ENCODE results near the gene RBM19. TPM values are rescaled to one million over a fixed set of nuclear protein-coding genes. Genes with fewer than 3 reads are reported as not detected.

RBM19 gene
- total and polyA plus RNA-seq, 4 donors: 7.9 to 18.7 (median 9.0) TPM

GRCh38 chr12:113793250-113793649 is 172.9 kb downstream of the RBM19 start:
- H3K9me3 ChIP-seq (ENCODE audit: control insufficient read depth in 4 of 4, low read length in 3 of 4): no peaks in the 10 kb centered on the region
- H3K9ac ChIP-seq (ENCODE audit: low read depth in 1 of 2, low read length in 2 of 2): no peak overlapping the region
- TF ChIP-seq MAX (IDR thresholded peaks at IDR 0.05) (no peak), YY1 (IDR thresholded peaks at IDR 0.05) (no peak)
- H3K27me3 ChIP-seq (ENCODE audit: control insufficient read depth in 4 of 4, insufficient read depth in 4 of 4, low read length in 3 of 4): no peaks in the 10 kb centered on the region
- no peaks in the 10 kb centered on the region for H3K36me3 ChIP-seq (ENCODE audit: control insufficient read depth in 4 of 4, insufficient read depth in 3 of 4, low read depth in 1 of 4, low read length in 3 of 4)
- 84% methylated on average over 9 of the region's 9 CpGs for WGBS
- H3K27ac ChIP-seq (ENCODE audit: low read depth in 1 of 2, low read length in 2 of 2): no peak overlapping the region
- DNase-seq (ENCODE audit: low spot score): no peak
- no peak overlapping the region for H3K4me3 ChIP-seq (ENCODE audit: low read depth in 1 of 3, low read length in 3 of 3)
- H3K4me1 ChIP-seq (ENCODE audit: control insufficient read depth in 4 of 4, insufficient read depth in 4 of 4, low read length in 3 of 4): no peaks in the 10 kb centered on the region

DNA sequence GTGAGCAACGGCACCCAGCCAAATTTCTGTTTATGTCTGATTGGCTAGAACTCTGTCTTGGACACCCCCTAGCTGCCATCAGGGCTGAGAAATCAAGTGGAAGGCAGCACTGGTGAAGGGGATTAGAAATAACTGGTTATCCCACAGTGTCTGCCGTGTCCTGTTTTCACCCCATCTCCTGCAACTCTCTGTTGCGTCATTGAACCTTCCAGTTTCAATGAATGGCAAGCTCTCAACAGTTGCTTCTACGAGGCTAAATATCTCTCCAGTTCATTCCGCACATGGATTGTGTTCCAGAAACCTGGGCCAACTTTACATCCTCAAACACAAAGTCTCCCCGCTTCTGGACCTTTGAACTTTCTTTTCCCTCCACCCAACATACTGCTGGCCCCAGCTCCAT is 173.7 kb downstream of the RBM19 start:
- Histone ChIP-seq H3K4me3 (ENCODE audit: low read depth in 1 of 3, low read length in 3 of 3) (no peak overlapping the region), H3K4me1 (ENCODE audit: control insufficient read depth in 4 of 4, insufficient read depth in 4 of 4, low read length in 3 of 4) (no peaks in the 10 kb centered on the region), H3K9ac (ENCODE audit: low read depth in 1 of 2, low read length in 2 of 2) (no peak overlapping the region), H3K36me3 (ENCODE audit: control insufficient read depth in 4 of 4, insufficient read depth in 3 of 4, low read depth in 1 of 4, low read length in 3 of 4) (no peaks in the 10 kb centered on the region), H3K27ac (ENCODE audit: low read depth in 1 of 2, low read length in 2 of 2) (no peak overlapping the region), H3K9me3 (ENCODE audit: control insufficient read depth in 4 of 4, low read length in 3 of 4) (no peaks in the 10 kb centered on the region), H3K27me3 (ENCODE audit: control insufficient read depth in 4 of 4, insufficient read depth in 4 of 4, low read length in 3 of 4) (no peaks in the 10 kb centered on the region)
- no peak for DNase-seq (ENCODE audit: low spot score)
- TF ChIP-seq CTCF (IDR thresholded peaks at IDR 0.05; ENCODE audit: low read depth, low read length, missing input control) (no peak), YY1 (IDR thresholded peaks at IDR 0.05) (no peak), FOXA2 (IDR thresholded peaks at IDR 0.05) (no peak), JUND (IDR thresholded peaks at IDR 0.05) (no peak), ZBTB33 (IDR thresholded peaks at IDR 0.05) (no peak), FOXA1 (IDR thresholded peaks at IDR 0.05) (no peak), GABPA (IDR thresholded peaks at IDR 0.05 in 1 of 2, conservative IDR thresholded peaks at IDR 0.05 in 1 of 2) (no peak), RAD21 (IDR thresholded peaks at IDR 0.05) (no peak), ATF3 (IDR thresholded peaks at IDR 0.05) (no peak), EGR1 (IDR thresholded peaks at IDR 0.05; ENCODE audit: low read depth in 2 of 2) (no peak), SP1 (IDR thresholded peaks at IDR 0.05) (no peak), HNF4A (conservative IDR thresholded peaks at IDR 0.05) (no peak)
- TF ChIP-seq, protein P1, sequence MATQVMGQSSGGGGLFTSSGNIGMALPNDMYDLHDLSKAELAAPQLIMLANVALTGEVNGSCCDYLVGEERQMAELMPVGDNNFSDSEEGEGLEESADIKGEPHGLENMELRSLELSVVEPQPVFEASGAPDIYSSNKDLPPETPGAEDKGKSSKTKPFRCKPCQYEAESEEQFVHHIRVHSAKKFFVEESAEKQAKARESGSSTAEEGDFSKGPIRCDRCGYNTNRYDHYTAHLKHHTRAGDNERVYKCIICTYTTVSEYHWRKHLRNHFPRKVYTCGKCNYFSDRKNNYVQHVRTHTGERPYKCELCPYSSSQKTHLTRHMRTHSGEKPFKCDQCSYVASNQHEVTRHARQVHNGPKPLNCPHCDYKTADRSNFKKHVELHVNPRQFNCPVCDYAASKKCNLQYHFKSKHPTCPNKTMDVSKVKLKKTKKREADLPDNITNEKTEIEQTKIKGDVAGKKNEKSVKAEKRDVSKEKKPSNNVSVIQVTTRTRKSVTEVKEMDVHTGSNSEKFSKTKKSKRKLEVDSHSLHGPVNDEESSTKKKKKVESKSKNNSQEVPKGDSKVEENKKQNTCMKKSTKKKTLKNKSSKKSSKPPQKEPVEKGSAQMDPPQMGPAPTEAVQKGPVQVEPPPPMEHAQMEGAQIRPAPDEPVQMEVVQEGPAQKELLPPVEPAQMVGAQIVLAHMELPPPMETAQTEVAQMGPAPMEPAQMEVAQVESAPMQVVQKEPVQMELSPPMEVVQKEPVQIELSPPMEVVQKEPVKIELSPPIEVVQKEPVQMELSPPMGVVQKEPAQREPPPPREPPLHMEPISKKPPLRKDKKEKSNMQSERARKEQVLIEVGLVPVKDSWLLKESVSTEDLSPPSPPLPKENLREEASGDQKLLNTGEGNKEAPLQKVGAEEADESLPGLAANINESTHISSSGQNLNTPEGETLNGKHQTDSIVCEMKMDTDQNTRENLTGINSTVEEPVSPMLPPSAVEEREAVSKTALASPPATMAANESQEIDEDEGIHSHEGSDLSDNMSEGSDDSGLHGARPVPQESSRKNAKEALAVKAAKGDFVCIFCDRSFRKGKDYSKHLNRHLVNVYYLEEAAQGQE (IDR thresholded peaks at IDR 0.05): no peak
- WGBS: 55% methylated on average over 6 of the region's 6 CpGs
